HG02943 (cell line): ENCODE results near the gene SYT5.
"Not testable (repeated sequence)": the region's sequence is repeated elsewhere in the genome, so short reads cannot be mapped to it uniquely, and the experiment has no call there.

ENCODE experiments used
- ATAC-seq: cut with Tn5 transposase; IDR thresholded peaks from one replicate; pipeline ENCODE4 v1.9.1; 2021; ENCODE audit warnings: mild to moderate bottlenecking, low read depth, moderate library complexity; ENCODE audit not compliant: unreplicated experiment

SYT5 gene

DNA sequence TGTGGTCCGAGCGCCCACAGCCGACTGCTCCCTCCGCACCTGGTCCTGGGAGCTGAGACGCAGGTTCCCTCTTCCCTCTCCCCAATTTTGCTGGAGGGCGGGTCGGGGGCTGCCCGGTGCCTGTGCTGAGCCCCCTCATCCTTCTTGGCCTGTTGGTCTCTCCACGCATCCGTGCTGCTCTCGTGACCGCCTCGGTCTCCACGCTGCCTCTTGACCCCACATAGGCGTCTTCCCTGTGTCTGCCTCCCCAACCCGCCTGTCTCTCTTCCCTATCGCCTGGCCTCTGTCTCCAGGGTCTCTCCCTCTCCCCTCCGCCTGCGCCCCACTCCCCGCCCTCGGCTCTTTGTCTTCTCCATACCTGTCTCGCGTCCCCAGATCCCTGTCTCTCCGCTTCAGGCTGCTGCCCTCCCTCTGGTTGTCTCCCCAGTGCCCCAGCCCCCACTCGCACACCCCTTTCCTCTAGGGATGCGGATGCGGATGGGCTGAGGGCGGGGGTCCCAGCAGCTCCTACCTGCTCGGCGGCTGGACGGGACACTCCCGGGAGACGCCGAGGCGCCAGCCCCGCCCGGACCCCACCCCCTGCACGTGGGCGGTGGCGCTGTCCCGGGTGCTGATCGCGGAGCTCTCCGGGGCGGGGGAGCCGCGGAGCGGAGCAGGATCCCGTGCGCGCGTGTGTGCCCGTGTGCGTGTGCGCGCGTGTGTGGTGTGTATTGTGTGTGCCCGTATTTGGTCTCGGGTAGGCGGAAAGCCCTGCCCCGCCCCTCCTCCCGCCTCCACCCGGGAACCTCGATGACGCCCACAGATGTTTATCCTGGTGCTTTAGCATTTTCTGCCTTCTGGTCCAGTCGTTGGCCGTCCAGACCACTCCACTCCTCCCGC, at the start of gene SYT5:
TSS of gene SYT5 (minus strand) at position 684 of the 879 bp plus-strand sequence. CDS start 1,248 bp downstream, outside the sequence.
- ATAC-seq: peak; percentile 10

DNA sequence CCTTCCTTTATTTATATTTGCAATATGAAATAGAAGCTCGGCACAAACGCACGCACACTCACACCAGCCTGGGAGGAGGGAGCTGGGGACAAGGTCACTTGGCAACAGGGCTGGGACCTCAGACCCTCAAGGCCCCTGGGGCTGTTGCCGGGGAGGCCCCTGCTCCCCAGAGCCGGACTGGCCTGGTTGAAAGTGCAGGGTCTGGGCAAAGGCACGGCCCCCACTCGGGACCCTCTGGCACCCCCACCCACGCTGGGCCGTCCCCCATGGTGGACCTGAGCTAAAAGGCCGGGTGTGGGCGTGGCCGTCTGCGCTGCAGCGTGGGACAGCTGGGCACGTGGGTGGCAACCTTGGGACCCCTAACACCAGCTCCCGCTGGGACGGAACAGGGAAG, 49.7 kb upstream of the SYT5 start:
- ATAC-seq: no peak

DNA sequence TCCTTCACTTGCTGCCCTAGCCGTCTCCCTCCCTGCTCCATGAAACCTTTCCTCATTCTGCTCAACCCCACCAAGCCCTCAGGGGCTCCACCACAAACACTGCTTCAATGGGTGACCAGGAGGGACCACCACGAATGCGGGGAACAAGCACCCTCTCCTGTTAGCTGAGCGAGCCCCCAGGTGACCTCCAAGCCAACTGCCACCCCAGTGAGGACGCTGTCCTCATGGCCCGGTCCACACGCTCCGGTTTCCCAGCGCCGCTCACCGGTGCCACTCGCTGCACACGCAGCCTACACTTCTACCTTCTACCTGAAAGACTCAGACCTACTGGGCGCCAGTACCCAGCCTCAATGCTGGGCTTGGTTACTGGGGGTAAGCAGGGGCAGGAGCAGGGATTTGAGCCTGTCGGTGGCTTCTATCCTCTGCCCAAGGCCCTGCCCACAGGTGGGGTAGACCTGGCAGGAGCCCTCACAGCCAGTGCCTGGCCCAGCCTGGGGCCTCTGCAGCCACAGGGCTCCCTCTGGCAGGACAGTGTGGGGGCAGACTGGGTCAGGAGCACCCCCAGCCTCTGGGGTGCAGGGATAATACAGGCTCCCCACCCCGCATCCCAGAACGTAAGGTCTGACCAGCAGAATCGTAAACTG, 49.2 kb upstream of the SYT5 start:
- no peak for ATAC-seq

DNA sequence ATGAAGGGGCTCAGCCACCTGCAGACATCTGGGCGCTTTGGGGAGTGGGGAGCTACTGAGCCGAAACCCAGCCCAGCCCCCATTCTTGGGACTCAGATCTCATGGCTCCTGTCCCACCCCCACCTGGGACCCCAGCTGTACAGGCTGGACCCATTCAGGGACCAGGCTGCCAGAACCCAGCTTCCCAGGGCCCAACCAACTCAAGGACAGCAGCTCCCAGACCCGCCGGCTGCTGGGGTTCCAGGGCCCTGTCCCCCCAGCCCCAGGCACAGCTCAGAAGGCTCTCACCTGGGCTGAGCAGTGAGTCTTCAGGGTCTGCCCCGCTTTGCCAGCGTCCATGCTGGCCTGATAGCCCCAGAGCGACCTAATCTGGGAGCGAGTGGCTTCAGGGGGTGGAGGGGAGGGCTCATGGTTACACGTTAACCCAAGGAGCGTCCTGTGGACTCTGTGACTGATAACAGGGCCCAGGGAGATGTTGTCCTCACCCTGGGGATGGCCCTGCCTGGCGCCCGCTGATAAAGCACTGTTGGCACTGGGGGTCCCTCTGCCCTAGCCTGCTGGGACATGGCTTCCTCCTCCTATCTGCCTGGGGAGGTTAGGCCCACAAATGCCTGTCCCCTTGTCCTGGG, 48.4 kb upstream of the SYT5 start, which contains the start of gene TMEM86B:
TSS of gene TMEM86B (minus strand) at position 361 of the 629 bp plus-strand sequence. CDS start at position 339, 22 bp downstream.
- no peak for ATAC-seq

DNA sequence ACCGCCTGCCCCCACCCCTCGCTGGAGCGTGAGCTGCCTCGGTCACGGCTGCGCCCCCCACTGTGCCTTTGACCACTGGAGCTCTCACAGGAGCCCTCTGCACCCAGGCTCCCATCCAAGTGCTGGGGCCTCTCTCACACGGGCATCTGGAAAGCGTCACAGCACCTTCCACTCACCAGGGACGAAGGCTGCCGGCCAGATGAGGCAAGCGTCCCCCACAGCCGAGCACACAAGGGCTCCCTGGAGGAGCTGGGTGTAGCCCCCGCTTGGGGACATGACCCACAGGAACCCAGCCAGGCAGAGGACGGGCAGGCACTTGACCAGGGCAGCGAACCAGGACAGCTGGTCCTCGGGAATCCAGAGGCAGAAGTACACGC, 47.9 kb upstream of the SYT5 start:
- ATAC-seq: no peak

GRCh38 chr19:55227241-55228014, 47.3 kb upstream of the SYT5 start:
- ATAC-seq: no peak

DNA sequence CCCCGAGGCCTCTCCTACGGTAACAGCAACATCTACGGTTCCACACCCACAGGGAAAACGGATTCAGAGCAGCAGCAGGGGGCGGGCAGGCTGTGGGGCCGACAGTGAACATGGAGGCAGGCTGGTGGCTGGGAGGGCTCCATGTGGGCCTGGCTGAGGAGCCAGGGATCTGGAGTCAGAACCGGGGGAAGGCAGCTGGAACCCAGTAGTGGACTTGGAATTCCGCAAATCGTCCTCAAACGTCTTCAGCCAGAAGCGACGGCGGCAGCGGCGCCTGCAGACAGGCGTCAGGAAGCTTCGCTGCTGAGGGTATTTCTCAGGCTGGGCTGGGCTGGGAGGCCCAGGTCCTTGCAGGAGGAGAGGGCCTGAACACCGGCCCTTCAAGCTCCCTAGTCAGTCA, 46.7 kb upstream of the SYT5 start:
- no peak for ATAC-seq

GRCh38 chr19:55226273-55226672, 46.2 kb upstream of the SYT5 start:
- ATAC-seq: no peak

DNA sequence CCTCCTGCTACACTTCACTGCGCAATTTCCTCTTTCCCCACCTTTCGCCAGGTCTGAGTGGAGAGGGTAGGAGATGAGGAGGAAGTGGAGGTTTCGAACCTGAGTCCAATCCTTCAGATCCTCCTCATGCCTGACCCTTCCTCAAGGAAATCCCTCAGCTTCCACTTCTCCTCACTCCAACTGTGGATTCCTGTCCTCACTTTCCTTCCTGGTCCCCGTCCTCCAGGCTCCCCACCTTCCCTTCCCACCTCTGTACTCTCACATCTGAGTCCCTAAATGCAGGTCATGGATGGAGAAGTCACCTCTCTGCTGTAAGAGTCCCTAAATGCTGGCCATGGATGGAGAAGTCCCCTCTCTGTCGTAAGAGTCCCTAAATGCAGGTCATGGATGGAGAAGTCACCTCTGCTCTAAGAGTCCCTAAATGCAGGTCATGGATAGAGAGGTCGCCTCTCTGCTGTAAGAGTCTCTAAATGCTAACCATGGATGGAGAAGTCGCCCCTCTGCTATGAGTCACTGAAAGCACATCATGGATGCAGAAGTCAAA, 45.4 kb upstream of the SYT5 start:
- no peak for ATAC-seq

DNA sequence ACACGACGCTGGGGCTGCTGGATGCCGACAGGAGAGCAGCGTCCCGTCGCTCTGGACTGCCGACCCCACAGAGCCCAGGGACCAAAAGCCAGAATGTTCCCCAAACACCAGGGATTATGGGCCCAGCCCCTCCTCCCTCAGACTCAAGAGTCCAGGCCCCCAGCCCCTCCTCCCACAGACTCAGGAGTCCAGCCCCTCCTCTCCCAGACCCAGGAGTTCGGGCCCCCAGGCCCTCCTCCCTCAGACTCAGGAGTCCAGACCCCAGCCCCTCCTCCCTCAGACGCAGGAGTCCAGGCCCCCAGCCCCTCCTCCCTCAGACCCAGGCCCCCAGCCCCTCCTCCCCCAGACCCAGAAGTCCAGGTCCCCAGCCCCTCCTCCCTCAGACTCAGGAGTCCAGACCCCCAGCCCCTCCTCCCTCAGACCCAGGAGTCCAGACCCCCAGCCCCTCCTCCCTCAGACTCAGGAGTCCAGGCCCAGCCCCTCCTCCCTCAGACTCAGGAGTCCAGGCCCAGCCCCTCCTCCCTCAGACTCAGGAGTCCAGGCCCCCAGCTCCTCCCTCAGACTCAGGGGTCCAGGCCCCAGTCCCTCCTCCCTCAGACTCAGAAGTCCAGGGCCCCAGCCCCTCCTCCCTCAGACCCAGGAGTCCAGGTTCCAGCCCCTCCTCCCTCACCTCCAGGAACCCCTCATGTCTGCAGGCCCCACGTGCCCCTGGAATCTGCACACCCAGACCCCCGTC, 44.8 kb upstream of the SYT5 start:
- not testable (repeated sequence) for ATAC-seq

DNA sequence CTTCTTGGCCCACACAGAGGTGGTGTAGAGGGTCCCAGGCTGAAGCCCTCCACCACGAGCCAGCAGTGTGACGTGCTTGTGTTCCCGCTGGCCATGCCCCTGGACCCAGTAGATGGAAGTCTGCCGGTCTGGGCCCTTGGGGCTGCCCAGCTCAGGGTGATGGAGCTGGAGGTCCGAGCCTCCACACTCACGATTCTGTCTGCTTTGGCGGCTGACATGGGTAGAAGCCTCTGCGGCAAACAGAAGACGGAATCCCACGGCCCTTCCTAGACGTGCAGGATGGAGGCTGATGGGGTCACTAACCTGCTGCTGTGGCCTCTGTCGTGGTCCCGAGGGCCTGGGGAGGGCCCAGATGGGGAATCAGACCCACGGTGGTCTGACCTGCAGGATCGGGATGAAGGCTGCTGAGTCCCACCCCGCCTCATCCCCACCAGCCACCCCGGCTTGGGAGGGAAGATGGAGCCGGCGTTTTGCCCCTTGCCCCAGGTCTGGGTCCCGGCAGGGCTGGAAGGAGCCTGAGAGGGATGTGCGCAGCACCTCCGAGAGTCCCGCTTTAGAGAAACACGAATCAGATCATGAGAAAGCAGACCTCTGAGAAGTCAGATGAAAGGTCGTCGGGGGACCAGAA, 44.1 kb upstream of the SYT5 start:
- ATAC-seq: no peak

- no peak for ATAC-seq
Observed at GRCh38 chr19:55223291-55224037, 43.4 kb upstream of the SYT5 start.

GRCh38 chr19:55220525-55220924, 40.4 kb upstream of the SYT5 start:
- no peak for ATAC-seq

DNA sequence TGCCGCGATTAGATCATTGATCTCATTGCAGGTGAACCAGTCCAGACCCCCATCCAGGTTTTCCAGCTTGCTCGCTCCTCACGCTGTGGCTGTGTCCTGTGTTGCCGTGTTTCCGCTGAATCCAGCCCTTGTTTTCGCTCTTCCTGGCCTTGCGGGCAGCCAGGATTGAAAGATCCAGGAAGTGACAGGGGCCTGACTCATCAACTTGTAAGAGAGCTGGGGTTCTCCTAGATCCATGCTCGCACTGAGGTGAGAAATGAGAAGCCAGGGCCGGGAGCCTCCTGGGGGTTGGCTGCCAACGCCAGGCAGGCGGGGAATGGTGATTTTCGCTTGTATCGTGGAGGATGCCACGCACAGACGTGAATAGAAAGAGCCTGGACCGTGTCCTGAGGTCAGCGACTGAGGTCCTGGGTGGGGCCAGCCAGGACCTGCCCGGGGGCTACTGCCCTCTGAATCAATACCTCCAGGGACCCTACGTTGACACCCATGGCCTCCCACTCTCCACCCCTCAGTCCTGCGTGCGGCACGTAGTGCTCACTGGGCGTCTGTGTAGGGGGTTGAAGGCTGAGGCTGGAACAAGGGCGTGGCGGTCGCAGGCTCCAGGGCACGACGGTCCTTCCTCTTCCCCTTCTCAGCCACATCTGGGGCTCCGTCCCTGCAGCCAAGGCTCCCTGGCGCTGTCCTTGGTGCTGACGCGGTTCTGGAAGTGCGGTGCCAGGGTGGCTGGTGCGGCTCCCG, 36.5 kb upstream of the SYT5 start:
- no peak for ATAC-seq

- no peak for ATAC-seq
Observed at GRCh38 chr19:55213547-55213946, 33.5 kb upstream of the SYT5 start.

DNA sequence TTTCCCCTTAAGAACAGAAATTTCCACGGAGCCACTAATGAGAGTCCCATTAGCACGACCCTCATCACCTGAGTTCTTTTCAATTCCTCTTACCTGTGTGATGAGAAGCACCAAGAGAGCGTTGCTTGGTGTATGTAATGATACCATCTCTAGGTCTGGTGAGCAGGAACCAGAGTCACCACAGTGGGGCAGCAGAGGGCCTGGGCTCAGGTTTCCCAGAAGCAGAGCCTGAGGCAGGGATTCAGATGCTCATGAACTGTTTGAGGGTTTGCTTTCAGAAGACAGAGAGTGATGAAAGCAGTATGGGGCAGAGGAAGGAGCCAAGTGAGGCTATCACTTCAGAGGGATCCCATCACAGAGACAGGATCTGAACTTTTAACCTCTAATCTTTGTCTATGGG, 32.4 kb upstream of the SYT5 start:
- ATAC-seq: no peak

DNA sequence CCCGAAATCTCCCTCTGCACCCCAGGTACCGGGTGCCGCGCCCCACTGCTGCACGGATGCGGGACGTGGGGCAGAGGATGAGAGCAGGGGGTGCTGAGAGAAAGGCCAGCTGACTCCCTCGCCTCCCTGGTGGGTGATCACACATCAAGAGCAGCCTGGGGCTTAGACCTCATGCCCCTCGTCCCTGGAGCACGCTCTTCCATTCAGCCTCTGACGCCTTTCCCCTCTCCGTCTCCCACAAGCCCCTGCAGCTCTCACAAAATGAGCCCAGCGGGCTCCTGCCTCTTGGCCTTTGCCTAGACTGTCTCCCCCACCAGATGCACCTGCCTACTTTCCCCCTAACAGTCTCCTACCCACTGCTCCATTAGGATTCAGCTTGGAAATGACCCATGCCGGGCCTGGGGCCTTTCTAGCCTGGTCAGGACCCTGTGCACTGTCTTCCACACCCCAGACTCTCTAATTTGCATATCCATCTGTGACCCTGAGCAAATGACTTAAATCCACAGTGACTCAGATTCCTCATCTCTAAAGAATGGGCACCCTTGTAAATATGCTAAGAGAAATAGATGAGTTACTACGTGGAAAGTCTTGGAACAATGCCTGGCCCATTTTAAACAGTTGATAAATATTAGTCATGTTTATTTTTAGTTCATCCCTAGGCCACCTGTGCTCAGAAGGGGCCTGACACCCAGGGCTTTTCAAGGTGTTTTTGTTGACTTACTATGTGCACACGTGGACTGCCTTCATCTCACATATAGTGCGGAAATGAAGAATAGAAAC, 29.8 kb upstream of the SYT5 start:
- no peak for ATAC-seq
